Jurkat, Clone E6-1 (cell line): ENCODE measurements around the gene SMC1B.
"Not testable (repeated sequence)": the region's sequence is repeated elsewhere in the genome, so short reads cannot be mapped to it uniquely, and the experiment has no call there.

Experiments
- DNase-seq: peaks from one replicate; pipeline ENCODE4 v3.0.0-alpha.2; 2011; ENCODE audit warnings: low read depth, low spot score
- H3K4me3 ChIP-seq: 2 replicates; pipeline ENCODE4 v1.5.1; 2011; ENCODE audit warnings: mild to moderate bottlenecking, low read length, control low read depth, moderate library complexity

Gene SMC1B

GRCh38 chr22:45445031-45445710 is 31.8 kb upstream of the SMC1B start:
- H3K4me3 ChIP-seq: no peak overlapping the region
- no peak for DNase-seq

- no peak overlapping the region for H3K4me3 ChIP-seq
These were observed 30.8 kb upstream of the SMC1B start for GRCh38 chr22:45444168-45444567.

GRCh38 chr22:45442116-45442515 is 28.7 kb upstream of the SMC1B start:
- no peak overlapping the region for H3K4me3 ChIP-seq

More at GRCh38 chr22:45444168-45444567, 30.8 kb upstream of the SMC1B start:
- DNase-seq: no peak

GRCh38 chr22:45441138-45441537 is 27.7 kb upstream of the SMC1B start:
- DNase-seq: peak; percentile 35
- H3K4me3 ChIP-seq: peak overlapping the region; percentile 20; the same call in 1 of the 2 replicates

More at GRCh38 chr22:45442116-45442515, 28.7 kb upstream of the SMC1B start:
- DNase-seq: no peak

GRCh38 chr22:45440688-45441087 is 27.3 kb upstream of the SMC1B start:
- not testable (repeated sequence) for DNase-seq
- peak overlapping the region; percentile 20; the same call in 1 of the 2 replicates for H3K4me3 ChIP-seq

- no peak for DNase-seq
- H3K4me3 ChIP-seq: no peak overlapping the region
These were observed 24.9 kb upstream of the SMC1B start for GRCh38 chr22:45438336-45438735.

- not testable (repeated sequence) for H3K4me3 ChIP-seq
- peak; percentile 50 for DNase-seq
These were observed 23.6 kb upstream of the SMC1B start for GRCh38 chr22:45436871-45437517.

- DNase-seq: peak; percentile 68
- H3K4me3 ChIP-seq: no peak overlapping the region
These were observed 22.2 kb upstream of the SMC1B start for GRCh38 chr22:45435544-45436139.

GRCh38 chr22:45434981-45435380 is 21.6 kb upstream of the SMC1B start:
- H3K4me3 ChIP-seq: no peak overlapping the region
- DNase-seq: no peak

GRCh38 chr22:45430871-45431270 is 17.5 kb upstream of the SMC1B start:
- no peak for DNase-seq
- no peak overlapping the region for H3K4me3 ChIP-seq

GRCh38 chr22:45429981-45430775 is 16.8 kb upstream of the SMC1B start:
- H3K4me3 ChIP-seq: no peak overlapping the region

GRCh38 chr22:45429424-45429823 is 16.0 kb upstream of the SMC1B start:
- no peak overlapping the region for H3K4me3 ChIP-seq
- DNase-seq: no peak

More at GRCh38 chr22:45429981-45430775, 16.8 kb upstream of the SMC1B start:
- no peak for DNase-seq

GRCh38 chr22:45428391-45429385 is 15.3 kb upstream of the SMC1B start:
- H3K4me3 ChIP-seq: no peak overlapping the region
- DNase-seq: no peak

GRCh38 chr22:45427114-45427513 is 13.7 kb upstream of the SMC1B start:
- no peak overlapping the region for H3K4me3 ChIP-seq
- no peak for DNase-seq

- H3K4me3 ChIP-seq: no peak overlapping the region
- no peak for DNase-seq
These were observed 13.0 kb upstream of the SMC1B start for GRCh38 chr22:45426387-45426786.

- no peak overlapping the region for H3K4me3 ChIP-seq
- no peak for DNase-seq
These were observed 12.3 kb upstream of the SMC1B start for GRCh38 chr22:45425531-45426265.

GRCh38 chr22:45425101-45425500 is 11.7 kb upstream of the SMC1B start:
- no peak overlapping the region for H3K4me3 ChIP-seq
- DNase-seq: no peak

GRCh38 chr22:45424241-45424731 is 10.9 kb upstream of the SMC1B start:
- no peak overlapping the region for H3K4me3 ChIP-seq
- DNase-seq: no peak
